Heart left ventricle (tissue), 13 donors: Measurements from ENCODE around the gene RBBP4.
"Not testable (repeated sequence)": the region's sequence is repeated elsewhere in the genome, so short reads cannot be mapped to it uniquely, and the experiment has no call there.

Experiments
- CTCF ChIP-seq, 12 donors: fragments of 200-600 bp; sonication (generic) in 4 of 12; IDR thresholded peaks; one replicate each; pipeline versions ENCODE4 v1.5.0 to v1.8.0; 2018 to 2022; ENCODE audit warnings: antibody characterized with exemption in 12 of 12, mild to moderate bottlenecking in 5 of 12
- POLR2A ChIP-seq, 2 donors: fragments of 450-650 bp; IDR thresholded peaks; one replicate each; pipeline ENCODE4 v1.6.1; 2017; ENCODE audit warnings: antibody characterized with exemption in 2 of 2, mild to moderate bottlenecking in 2 of 2, moderate library complexity in 2 of 2
- donor health status: ischemic (EF 13 %, LVEDD 7.1; RV severe dilation, severe dysfunction).
- donor health status: DM: no; HTN: yes; CAD: no.
- donor health status: DM: no; HTN: no; CAD: no.
- donor health status: ischemic (EF 25% LVEDD 6.9; RV normal size, moderate dysfunction).
- donor health status: ischemic (EF 25% LVEDD 5.7; RV mildly dilated, moderate dysfunction).
- donor health status: ischemic (EF 35%, LVEDD 5.7; RV mildly dilated, moderate dysfunction).
- donor health status: nonischemic (EF 11% LVEDD 7.7; RV severe dilation, severe dysfunction).
- donor health status: DM: yes; HTN: yes; CAD: no.
- donor health status: PGD.
- donor health status: ischemic (EF 29% LVEDD 5.4; RV normal size, mild dysfunction).
- donor health status: nonischemic (EF 23%, LVEDD 6.1; RV moderate dilation, normal function).

- TF ChIP-seq CTCF, POLR2A (IDR thresholded peaks at IDR 0.05): not testable (repeated sequence)
Measured at GRCh38 chr1:32630173-32630572, 20.8 kb upstream of the RBBP4 start.
